ENCODE measurements around the gene NAT9.

Gene NAT9

GRCh38 chr17:74742978-74743545 lies 33.1 kb downstream of the NAT9 start:
- no peak for DNase-seq

GRCh38 chr17:74742153-74742515 lies 34.0 kb downstream of the NAT9 start:
- DNase-seq, result no peak

- no peak for DNase-seq
These were observed 35.3 kb downstream of the NAT9 start for GRCh38 chr17:74740641-74741387.

- DNase-seq, result no peak
These were observed 36.0 kb downstream of the NAT9 start for GRCh38 chr17:74740173-74740572.

- no peak for DNase-seq
These were observed 36.8 kb downstream of the NAT9 start for GRCh38 chr17:74739227-74739831.

GRCh38 chr17:74738051-74738996 lies 37.8 kb downstream of the NAT9 start:
- no peak for DNase-seq

GRCh38 chr17:74737299-74738050 lies 38.7 kb downstream of the NAT9 start:
- DNase-seq, result peak; percentile 81

- DNase-seq, result no peak
These were observed 39.4 kb downstream of the NAT9 start, which contains the start of gene RAB37 for GRCh38 chr17:74736513-74737298. TSS of gene RAB37 (plus strand) at chr17:74737256. CDS start at chr17:74737273, 17 bp downstream.

GRCh38 chr17:74734256-74734655 lies 41.9 kb downstream of the NAT9 start:
- DNase-seq, result no peak

GRCh38 chr17:74733365-74734122 lies 42.6 kb downstream of the NAT9 start:
- DNase-seq, result no peak

- DNase-seq, result no peak
These were observed 43.9 kb downstream of the NAT9 start for GRCh38 chr17:74732042-74732867.

- DNase-seq, result no peak
These were observed 44.9 kb downstream of the NAT9 start for GRCh38 chr17:74731347-74731605.

- no peak for DNase-seq
These were observed 45.4 kb downstream of the NAT9 start for GRCh38 chr17:74730491-74731346.

GRCh38 chr17:74729866-74730265 lies 46.3 kb downstream of the NAT9 start:
- DNase-seq, result no peak

- no peak for DNase-seq
These were observed 46.8 kb downstream of the NAT9 start for GRCh38 chr17:74729368-74729767.

GRCh38 chr17:74728702-74729075 lies 47.5 kb downstream of the NAT9 start:
- DNase-seq, result no peak

- no peak for DNase-seq
These were observed 48.0 kb downstream of the NAT9 start for GRCh38 chr17:74728033-74728701.

GRCh38 chr17:74725111-74725510 lies 51.0 kb downstream of the NAT9 start:
- DNase-seq, result no peak

- no peak for DNase-seq
These were observed 52.3 kb downstream of the NAT9 start for GRCh38 chr17:74723891-74724290.
